GM18951 (cell line): Measurements from ENCODE around the gene PTEN.
"Not testable (repeated sequence)": the region's sequence is repeated elsewhere in the genome, so short reads cannot be mapped to it uniquely, and the experiment has no call there.

ENCODE experiments used
- POLR2A ChIP-seq: IDR thresholded peaks from 4 replicates; pipeline ENCODE4 v1.6.1; 2011; ENCODE audit warnings: mild to moderate bottlenecking; ENCODE audit not compliant: insufficient read length, insufficient read depth; ENCODE audit errors: extremely low read depth
- in situ Hi-C: fragments of 300-500 bp; cut with MboI; formaldehyde crosslinking; loops from one replicate; pipeline ENCODE4 v1.12.0; 2022; ENCODE audit warnings: low sequenced_read_pairs, mixed read lengths, inconsistent platforms; ENCODE audit not compliant: unreplicated experiment

Gene PTEN

GRCh38 chr10:87869773-87870551 lies 6.5 kb downstream of the PTEN start:
- TF ChIP-seq POLR2A: no peak
- in situ Hi-C loops: loop anchor here (10.0 kb wide), 2 partner anchors 225 to 515 kb away; no protein-coding TSS in a partner anchor

GRCh38 chr10:87872828-87873227 lies 9.4 kb downstream of the PTEN start:
- no peak for TF ChIP-seq POLR2A
- in situ Hi-C loops: no loop called here

- no peak for TF ChIP-seq POLR2A
- in situ Hi-C loops: no loop called here
Measured at GRCh38 chr10:87873656-87874055, 10.2 kb downstream of the PTEN start.

- in situ Hi-C loops: no loop called here
- TF ChIP-seq POLR2A: no peak
Measured at GRCh38 chr10:87875929-87876571, 12.6 kb downstream of the PTEN start.

GRCh38 chr10:87878664-87879459 lies 15.4 kb downstream of the PTEN start:
- in situ Hi-C loops: no loop called here
- no peak for TF ChIP-seq POLR2A

GRCh38 chr10:87880336-87880735 lies 16.9 kb downstream of the PTEN start:
- TF ChIP-seq POLR2A: no peak
- in situ Hi-C loops: no loop called here

- in situ Hi-C loops: not testable (repeated sequence)
Measured at GRCh38 chr10:87881373-87882059, 18.1 kb downstream of the PTEN start.

- in situ Hi-C loops: no loop called here
Measured at GRCh38 chr10:87882555-87883294, 19.3 kb downstream of the PTEN start.

GRCh38 chr10:87886635-87887034 lies 23.2 kb downstream of the PTEN start:
- no peak for TF ChIP-seq POLR2A
- in situ Hi-C loops: no loop called here

More at GRCh38 chr10:87882555-87883294, 19.3 kb downstream of the PTEN start:
- TF ChIP-seq POLR2A: no peak

- in situ Hi-C loops: no loop called here
- no peak for TF ChIP-seq POLR2A
Measured at GRCh38 chr10:87887146-87887545, 23.7 kb downstream of the PTEN start.

- in situ Hi-C loops: no loop called here
- TF ChIP-seq POLR2A: peak; percentile 22
Measured at GRCh38 chr10:87887548-87888289, 24.3 kb downstream of the PTEN start.

- no peak for TF ChIP-seq POLR2A
- in situ Hi-C loops: no loop called here
Measured at GRCh38 chr10:87895430-87895829, 32.0 kb downstream of the PTEN start.
